H1 (cell line): ENCODE data around the gene TSPAN4. TPM values are rescaled to one million over a fixed set of nuclear protein-coding genes. Genes with fewer than 3 reads are reported as not detected.

Experiments used
- CTCF ChIA-PET: fragments of 300-600 bp; sonication (Branson Sonifier 250); formaldehyde crosslinking; loops from one replicate; lab custom pipeline; 2021; ENCODE audit not compliant: partially characterized antibody; lab: Charles Lee
- POLR2A ChIA-PET: fragments of 300-600 bp; sonication (Branson Sonifier 250); formaldehyde crosslinking; loops from one replicate; lab custom pipeline; 2021; ENCODE audit warnings: inconsistent platforms; ENCODE audit not compliant: partially characterized antibody; lab: Charles Lee
- DNase-seq, 2 experiments: peaks; one replicate each; pipeline versions ENCODE4 v3.0.0 to v3.0.0-alpha.2; 2010 to 2022; ENCODE audit warnings: low spot score in 2 of 2, low read depth in 1 of 2, mixed read lengths in 1 of 2
- FAIRE-seq: peaks from 2 replicates; lab custom pipeline; 2011; peaks lifted over from hg19 to GRCh38; lab: Jason Lieb, UNC
- H2AFZ ChIP-seq: 2 replicates; pipeline ENCODE4 v1.8.1; 2012; ENCODE audit warnings: low read length, inconsistent platforms
- H2AK5ac ChIP-seq: 2 replicates; pipeline ENCODE4 v1.6.1; 2013; ENCODE audit warnings: low read depth, low read length
- H2BK120ac ChIP-seq: replicated peaks from 2 replicates; pipeline ENCODE3; 2013; ENCODE audit warnings: low read depth, low read length, inconsistent platforms
- H2BK12ac ChIP-seq: 2 replicates; pipeline ENCODE4 v1.6.1; 2013; ENCODE audit warnings: low read depth, low read length
- H2BK15ac ChIP-seq: 2 replicates; pipeline ENCODE4 v1.6.1; 2013; ENCODE audit warnings: low read length
- H2BK20ac ChIP-seq: 2 replicates; pipeline ENCODE4 v1.6.1; 2013; ENCODE audit warnings: low read length
- H2BK5ac ChIP-seq: 2 replicates; pipeline ENCODE4 v1.6.1; 2013; ENCODE audit warnings: low read depth, low read length
- H3K14ac ChIP-seq: 2 replicates; pipeline ENCODE4 v1.6.1; 2013; ENCODE audit warnings: inconsistent platforms; ENCODE audit not compliant: insufficient read length
- H3K18ac ChIP-seq: 2 replicates; pipeline ENCODE4 v1.6.1; 2013; ENCODE audit warnings: low read length; ENCODE audit errors: extremely low read depth
- H3K23ac ChIP-seq: 2 replicates; pipeline ENCODE4 v1.6.1; 2013; ENCODE audit warnings: inconsistent platforms; ENCODE audit not compliant: insufficient read length
- H3K23me2 ChIP-seq: 2 replicates; pipeline ENCODE4 v1.6.1; 2013; ENCODE audit warnings: low read depth, low read length
- H3K27ac ChIP-seq: 2 replicates; pipeline ENCODE4 v1.6.1; 2011; ENCODE audit warnings: low read depth, low read length, inconsistent platforms
- H3K27me3 ChIP-seq, 4 experiments: replicated peaks in 1 of 4; 1 replicate in 1 of 4; 2 replicates in 3 of 4; pipeline versions ENCODE4 v1.6.1 to v1.8.1; 2011 to 2013; ENCODE audit warnings: low read length in 3 of 4, mild to moderate bottlenecking in 3 of 4, inconsistent platforms in 2 of 4, mixed read lengths in 2 of 4, moderate library complexity in 1 of 4; ENCODE audit not compliant: control insufficient read depth in 3 of 4, insufficient read depth in 3 of 4; ENCODE audit errors: extremely low read depth in 1 of 4
- H3K36me3 ChIP-seq, 4 experiments: 2 replicates each; pipeline versions ENCODE4 v1.6.1 to v1.8.1; 2011 to 2013; ENCODE audit warnings: mild to moderate bottlenecking in 4 of 4, low read length in 3 of 4, moderate library complexity in 2 of 4, control low read depth in 1 of 4, inconsistent platforms in 1 of 4; ENCODE audit not compliant: insufficient read depth in 4 of 4, control insufficient read depth in 2 of 4
- H3K4ac ChIP-seq: replicated peaks from 2 replicates; pipeline ENCODE3; 2013; ENCODE audit warnings: low read length, low read depth, mixed read lengths, inconsistent platforms; ENCODE audit not compliant: insufficient read length
- H3K4me1 ChIP-seq, 4 experiments: replicated peaks in 1 of 4; 1 replicate in 1 of 4; 2 replicates in 3 of 4; pipeline versions ENCODE4 v1.6.1 to v1.8.1; 2011 to 2013; ENCODE audit warnings: low read length in 3 of 4, inconsistent platforms in 2 of 4, mixed read lengths in 1 of 4; ENCODE audit not compliant: insufficient read depth in 4 of 4, control insufficient read depth in 3 of 4
- H3K4me2 ChIP-seq, 2 experiments: 2 replicates each; pipeline versions ENCODE4 v1.6.1 to v1.8.1; 2011 to 2013; ENCODE audit warnings: low read depth in 2 of 2, low read length in 2 of 2, control low read depth in 1 of 2, inconsistent platforms in 1 of 2, mild to moderate bottlenecking in 1 of 2; ENCODE audit not compliant: insufficient read depth in 1 of 2
- H3K4me3 ChIP-seq, 4 experiments: fragments of 200-600, 300-600 bp in 1 of 4; sonication (generic), shearing (Covaris generic), sonication (Bioruptor Twin) in 1 of 4; 2 replicates each; pipeline versions ENCODE4 v1.5.1 to v1.8.1; 2011 to 2016; ENCODE audit warnings: low read length in 4 of 4, low read depth in 3 of 4, control low read depth in 2 of 4, inconsistent platforms in 2 of 4, mild to moderate bottlenecking in 2 of 4, mixed read lengths in 1 of 4, moderate library complexity in 1 of 4; ENCODE audit not compliant: insufficient read depth in 2 of 4; ENCODE audit errors: extremely low read depth in 1 of 4
- H3K56ac ChIP-seq: replicated peaks from 2 replicates; pipeline ENCODE3; 2013; ENCODE audit warnings: low read depth, mild to moderate bottlenecking, mixed read lengths, low read length, inconsistent platforms; ENCODE audit not compliant: insufficient read length
- H3K79me1 ChIP-seq: 2 replicates; pipeline ENCODE4 v1.6.1; 2013; ENCODE audit warnings: low read depth, low read length, control low read depth
- H3K79me2 ChIP-seq, 2 experiments: 2 replicates each; pipeline versions ENCODE4 v1.6.1 to v1.8.1; 2012 to 2013; ENCODE audit warnings: low read length in 2 of 2, mild to moderate bottlenecking in 2 of 2, inconsistent platforms in 1 of 2; ENCODE audit not compliant: insufficient read depth in 2 of 2, control insufficient read depth in 1 of 2
- H3K9ac ChIP-seq, 4 experiments: replicated peaks in 1 of 4; 1 replicate in 1 of 4; 2 replicates in 3 of 4; pipeline versions ENCODE4 v1.6.1 to v1.8.1; 2011 to 2013; ENCODE audit warnings: low read depth in 3 of 4, low read length in 3 of 4, control low read depth in 2 of 4, mild to moderate bottlenecking in 2 of 4, moderate library complexity in 2 of 4, inconsistent platforms in 1 of 4; ENCODE audit errors: extremely low read depth in 1 of 4
- H3K9me3 ChIP-seq, 2 experiments: 2 replicates each; pipeline versions ENCODE4 v1.6.1 to v1.8.1; 2012 to 2013; ENCODE audit warnings: mild to moderate bottlenecking in 2 of 2, moderate library complexity in 2 of 2, control low read depth in 1 of 2, inconsistent platforms in 1 of 2, low read depth in 1 of 2, low read length in 1 of 2, mixed read lengths in 1 of 2; ENCODE audit not compliant: insufficient read depth in 2 of 2
- H4K20me1 ChIP-seq, 2 experiments: replicated peaks in 1 of 2; 2 replicates each; pipeline versions ENCODE3 to v1.8.1; 2011 to 2013; ENCODE audit warnings: inconsistent platforms in 2 of 2, low read length in 2 of 2, mild to moderate bottlenecking in 1 of 2; ENCODE audit not compliant: insufficient read depth in 2 of 2, control insufficient read depth in 1 of 2
- H4K5ac ChIP-seq: 2 replicates; pipeline ENCODE4 v1.6.1; 2013; ENCODE audit warnings: low read length, low read depth, mixed read lengths, inconsistent platforms; ENCODE audit not compliant: insufficient read length
- H4K8ac ChIP-seq: 2 replicates; pipeline ENCODE4 v1.8.0; 2013; ENCODE audit warnings: mild to moderate bottlenecking, moderate library complexity, low read length, inconsistent platforms; ENCODE audit not compliant: insufficient read depth; ENCODE audit errors: extremely low read depth
- H4K91ac ChIP-seq: replicated peaks from 2 replicates; pipeline ENCODE3; 2013; ENCODE audit warnings: low read length, mixed read lengths, inconsistent platforms; ENCODE audit not compliant: insufficient read length
- CHD1 ChIP-seq: IDR thresholded peaks from 2 replicates; pipeline ENCODE4 v1.6.1; 2012; ENCODE audit warnings: low read depth, low read length, improper control_type of control experiment
- POLR2A ChIP-seq, 2 experiments: IDR thresholded peaks; 1 replicate in 1 of 2; 2 replicates in 1 of 2; pipeline ENCODE4 v1.6.1; 2011; ENCODE audit warnings: low read depth in 2 of 2, low read length in 2 of 2, mild to moderate bottlenecking in 2 of 2; ENCODE audit errors: control extremely low read depth in 1 of 2
- WGBS, 2 experiments: shearing (Covaris generic) in 1 of 2; methylation state at CpG; one replicate each; pipeline versions ENCODE4 v1.1.6 to v1.1.7; 2013 to 2015; ENCODE audit warnings: low lambda C conversion rate in 2 of 2, mixed read lengths in 2 of 2, inconsistent platforms in 1 of 2, low coverage in 1 of 2, missing lambda C conversion rate in 1 of 2; ENCODE audit not compliant: insufficient replicate concordance in 2 of 2, insufficient coverage in 1 of 2, insufficient read length in 1 of 2; ENCODE audit errors: extremely low coverage in 1 of 2, missing lambda C conversion rate in 1 of 2; 5-methylcytosine and 5-hydroxymethylcytosine counted together
- polyA plus RNA-seq, 7 experiments: library from polyadenylated mRNA; depleted of rRNA in 3 of 7; stranded (reverse) in 5 of 7; unstranded in 2 of 7; fragments of >200 nt in 5 of 7; fragments of 200-250 nt in 2 of 7; gene quantifications; 1 replicate in 5 of 7; 2 replicates in 1 of 7; 4 replicates in 1 of 7; pipeline versions ENCODE4 v1.2.1 to v1.2.3, GENCODE V29; 2011 to 2013; ENCODE audit warnings: missing spikeins in 2 of 7, mixed read lengths in 2 of 7
- total RNA-seq: library from RNA; stranded (reverse); fragmentation: NEBNext Ultra II Directional; extraction: Animal tissue kit (Norgen Biotek cat#: 25700); gene quantifications from 2 replicates; pipeline ENCODE4 v1.2.1, GENCODE V29; 2021

TSPAN4 gene
- total and polyA plus RNA-seq, 2 of the 8 experiments (the other 6 are each of a cell fraction or from before 2014, with no cell fraction given), result 74.1 to 145 TPM

- no peaks in the 10 kb centered on the region for H3K23me2 ChIP-seq
Measured at GRCh38 chr11:860234-861104, 17.8 kb downstream of the TSPAN4 start.

More at GRCh38 chr11:860234-861104, 17.8 kb downstream of the TSPAN4 start:
- no peak overlapping the region for H3K4me2 ChIP-seq
- H2BK5ac ChIP-seq, result no peak overlapping the region
- H4K8ac ChIP-seq, result peak overlapping the region; percentile 68
- DNase-seq (no peak), FAIRE-seq (no peak)
- no peak overlapping the region for H2BK120ac ChIP-seq
- no peak overlapping the region for H3K4ac ChIP-seq
- no peak overlapping the region for H3K27ac ChIP-seq
- TF ChIP-seq CHD1 (no peak), POLR2A (IDR thresholded peaks at IDR 0.05; ENCODE audit: control extremely low read depth in 1 of 2, low read depth in 2 of 2, low read length in 2 of 2) (0 out of 3 replicates have a peak, but pooled peaks of 1 of the 2 experiments have one; percentile 34)
- no peak overlapping the region for H3K9ac ChIP-seq
- H2BK12ac ChIP-seq, result no peak overlapping the region
- no peaks in the 10 kb centered on the region for H3K79me2 ChIP-seq
- peaks cover 12 to 53% of the 10 kb centered on the region in 2 experiments for H4K20me1 ChIP-seq
- H2BK15ac ChIP-seq, result no peak overlapping the region
- H4K91ac ChIP-seq, result no peak overlapping the region
- H3K27me3 ChIP-seq, result peaks cover 0 to 2% (median 0%) of the 10 kb centered on the region in 4 experiments; a peak in 2 of 7 replicates
- H2AK5ac ChIP-seq, result no peak overlapping the region
- no peak overlapping the region for H3K18ac ChIP-seq
- 88% methylated on average over 21 of the region's 21 CpGs; no CpG with 5 or more reads in 1 of the 2 experiments for WGBS, 2 experiments
- H4K5ac ChIP-seq, result no peak overlapping the region
- ChIA-PET POLR2A (interaction anchor here (0.8 to 13.8 kb wide), 17 partner anchors 8 to 199 kb away, joined by 3 to 234 read pairs (median 4); partner anchors contain the start of genes CD151, POLR2L and TSPAN4), CTCF (interaction anchor here (0.8 to 10.5 kb wide), 8 partner anchors 9 to 191 kb away, joined by 3 to 74 read pairs (median 3); partner anchors contain the start of gene TSPAN4)
- no peak overlapping the region for H3K56ac ChIP-seq
- H3K23ac ChIP-seq, result no peak overlapping the region
- no peaks in the 10 kb centered on the region for H3K9me3 ChIP-seq
- no peak overlapping the region for H3K4me3 ChIP-seq
- peaks cover 0 to 33% (median 30%) of the 10 kb centered on the region in 4 experiments; a peak in 6 of 7 replicates for H3K4me1 ChIP-seq
- H2AFZ ChIP-seq, result no peak overlapping the region
- no peaks in the 10 kb centered on the region; a peak in 1 of 8 replicates for H3K36me3 ChIP-seq
- H3K14ac ChIP-seq, result no peak overlapping the region
- H3K79me1 ChIP-seq, result peaks cover 3% of the 10 kb centered on the region
- no peak overlapping the region for H2BK20ac ChIP-seq
